Measurements from ENCODE around the gene DTNA. TPM values are rescaled to one million over a fixed set of nuclear protein-coding genes. Genes with fewer than 3 reads are reported as not detected.

Gene DTNA
- total and polyA plus RNA-seq, 5 donors from 2014 or later: not detected

GRCh38 chr18:34752056-34752455, 42.0 kb downstream of the DTNA start:
- ATAC-seq (ENCODE audit: low read depth in 2 of 2): no peak
- Mint-ChIP-seq H3K27ac (no peak overlapping the region), H3K4me1 (no peaks in the 10 kb centered on the region), H3K9me3 (peaks cover 0 to 5% (median 0%) of the 10 kb centered on the region in 7 donors), H3K27me3 (no peaks in the 10 kb centered on the region), H3K4me3 (no peak overlapping the region), H3K36me3 (no peaks in the 10 kb centered on the region)
- Histone ChIP-seq H3K27ac (ENCODE audit: insufficient read depth, low read length, poor library complexity, severe bottlenecking) (no peak overlapping the region), H3K9me3 (ENCODE audit: control insufficient read depth in 2 of 2, low read length in 2 of 2) (no peaks in the 10 kb centered on the region), H3K4me3 (ENCODE audit: low read depth, low read length) (no peak overlapping the region), H3K27me3 (ENCODE audit: control insufficient read depth, insufficient read depth, low read length) (no peaks in the 10 kb centered on the region), H3K36me3 (ENCODE audit: control insufficient read depth, insufficient read depth, low read length) (no peaks in the 10 kb centered on the region), H3K4me1 (ENCODE audit: control insufficient read depth, insufficient read depth, low read length, poor library complexity, severe bottlenecking) (no peaks in the 10 kb centered on the region)
- DNase-seq: no peak

DNA sequence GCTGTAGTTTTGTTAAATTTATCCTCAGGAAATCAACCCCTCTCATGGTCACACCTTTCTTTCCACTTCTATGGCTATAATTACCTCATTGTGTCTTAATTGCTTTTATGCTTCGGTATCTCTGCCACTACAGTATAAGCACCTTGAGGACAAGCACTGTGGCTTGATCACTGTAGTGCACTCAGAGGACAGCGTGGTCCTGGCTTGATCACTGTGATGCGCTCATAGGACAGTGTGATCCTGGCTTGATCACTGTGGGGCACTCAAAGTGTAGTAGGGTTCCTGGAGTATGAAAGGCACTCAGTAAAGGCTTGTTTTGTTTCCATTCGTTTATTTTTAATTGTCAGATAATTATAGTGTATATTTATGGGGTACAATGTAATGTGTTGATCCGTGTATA, 44.2 kb downstream of the DTNA start:
- Mint-ChIP-seq H3K4me3 (no peak overlapping the region), H3K9me3 (peaks cover 0 to 5% (median 0%) of the 10 kb centered on the region in 7 donors), H3K27ac (no peak overlapping the region), H3K27me3 (no peaks in the 10 kb centered on the region), H3K4me1 (no peaks in the 10 kb centered on the region), H3K36me3 (no peaks in the 10 kb centered on the region)
- Histone ChIP-seq H3K9me3 (ENCODE audit: control insufficient read depth in 2 of 2, low read length in 2 of 2) (no peaks in the 10 kb centered on the region), H3K4me1 (ENCODE audit: control insufficient read depth, insufficient read depth, low read length, poor library complexity, severe bottlenecking) (no peaks in the 10 kb centered on the region), H3K27ac (ENCODE audit: insufficient read depth, low read length, poor library complexity, severe bottlenecking) (no peak overlapping the region), H3K4me3 (ENCODE audit: low read depth, low read length) (no peak overlapping the region), H3K36me3 (ENCODE audit: control insufficient read depth, insufficient read depth, low read length) (no peaks in the 10 kb centered on the region), H3K27me3 (ENCODE audit: control insufficient read depth, insufficient read depth, low read length) (no peaks in the 10 kb centered on the region)
- ATAC-seq (ENCODE audit: low read depth in 2 of 2) (no peak), DNase-seq (no peak)

DNA sequence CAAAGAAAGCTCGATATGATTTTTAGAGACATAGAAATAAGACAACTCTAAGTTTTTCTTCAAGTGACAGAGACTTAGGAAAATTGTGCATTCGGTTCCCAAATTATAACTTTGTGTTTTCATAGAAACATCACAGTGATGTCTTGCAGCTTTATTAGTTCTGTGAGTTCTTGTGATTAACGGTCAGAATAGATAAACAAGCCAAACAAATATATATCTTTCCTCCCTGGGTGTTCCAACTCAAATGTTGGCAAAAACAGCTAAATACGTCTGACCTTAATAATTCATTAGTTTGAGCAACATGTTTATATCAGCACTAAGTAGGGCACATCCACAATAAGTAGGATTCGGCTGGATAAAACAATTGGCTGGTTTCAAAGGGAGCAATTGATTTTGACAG, 47.6 kb downstream of the DTNA start:
- ATAC-seq (ENCODE audit: low read depth in 2 of 2) (no peak), DNase-seq (no peak)
- Histone ChIP-seq H3K4me3 (ENCODE audit: low read depth, low read length) (no peak overlapping the region), H3K9me3 (ENCODE audit: control insufficient read depth in 2 of 2, low read length in 2 of 2) (no peaks in the 10 kb centered on the region), H3K27me3 (ENCODE audit: control insufficient read depth, insufficient read depth, low read length) (no peaks in the 10 kb centered on the region), H3K27ac (ENCODE audit: insufficient read depth, low read length, poor library complexity, severe bottlenecking) (no peak overlapping the region), H3K36me3 (ENCODE audit: control insufficient read depth, insufficient read depth, low read length) (no peaks in the 10 kb centered on the region), H3K4me1 (ENCODE audit: control insufficient read depth, insufficient read depth, low read length, poor library complexity, severe bottlenecking) (no peaks in the 10 kb centered on the region)
- no peak overlapping the region for H3K27ac Mint-ChIP-seq
- no peaks in the 10 kb centered on the region for H3K27me3 Mint-ChIP-seq
- peaks cover 0 to 6% (median 0%) of the 10 kb centered on the region in 7 donors for H3K9me3 Mint-ChIP-seq
- H3K4me3 Mint-ChIP-seq: no peak overlapping the region
- no peaks in the 10 kb centered on the region for H3K36me3 Mint-ChIP-seq
- no peaks in the 10 kb centered on the region for H3K4me1 Mint-ChIP-seq

DNA sequence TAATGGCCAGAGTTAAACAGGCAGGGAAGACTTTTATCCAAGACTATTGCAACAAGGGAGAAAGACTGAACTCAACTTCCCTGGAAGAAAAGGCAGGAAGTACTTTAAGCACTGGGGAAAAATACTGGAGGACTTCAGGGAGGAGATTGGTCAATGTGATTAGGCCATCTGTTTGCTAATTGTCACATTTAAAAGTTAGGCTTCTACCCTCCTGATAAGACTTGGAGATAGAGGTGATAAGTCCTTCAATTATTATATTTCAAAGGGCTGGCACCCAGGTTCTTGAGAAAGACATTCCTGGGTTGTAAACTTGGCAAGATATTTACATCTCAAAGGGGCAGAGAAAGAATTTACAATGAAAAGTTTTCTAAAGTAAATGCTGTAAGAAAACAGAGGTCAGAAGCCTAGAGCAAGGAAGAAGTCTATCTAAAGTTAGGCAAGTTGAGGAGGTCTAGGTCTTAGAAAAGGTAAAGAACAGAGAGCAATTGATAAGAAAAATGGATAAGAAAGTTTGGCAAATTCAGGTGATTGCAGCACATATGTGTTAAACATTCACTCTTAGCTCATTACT, 48.4 kb downstream of the DTNA start:
- H3K27me3 Mint-ChIP-seq: no peaks in the 10 kb centered on the region

GRCh38 chr18:34760444-34760843, 50.3 kb downstream of the DTNA start:
- ATAC-seq (ENCODE audit: low read depth in 2 of 2) (no peak), DNase-seq (no peak)
- Mint-ChIP-seq H3K9me3 (peaks cover 0 to 4% (median 0%) of the 10 kb centered on the region in 7 donors), H3K27ac (no peak overlapping the region), H3K4me3 (no peak overlapping the region), H3K27me3 (no peaks in the 10 kb centered on the region), H3K4me1 (no peaks in the 10 kb centered on the region), H3K36me3 (no peaks in the 10 kb centered on the region)
- Histone ChIP-seq H3K27ac (ENCODE audit: insufficient read depth, low read length, poor library complexity, severe bottlenecking) (no peak overlapping the region), H3K4me3 (ENCODE audit: low read depth, low read length) (no peak overlapping the region), H3K4me1 (ENCODE audit: control insufficient read depth, insufficient read depth, low read length, poor library complexity, severe bottlenecking) (no peaks in the 10 kb centered on the region), H3K27me3 (ENCODE audit: control insufficient read depth, insufficient read depth, low read length) (no peaks in the 10 kb centered on the region), H3K9me3 (ENCODE audit: control insufficient read depth in 2 of 2, low read length in 2 of 2) (no peaks in the 10 kb centered on the region), H3K36me3 (ENCODE audit: control insufficient read depth, insufficient read depth, low read length) (no peaks in the 10 kb centered on the region)

More for the DNA sequence above, 48.4 kb downstream of the DTNA start:
- no peaks in the 10 kb centered on the region for H3K4me1 Mint-ChIP-seq
- no peak overlapping the region for H3K4me3 ChIP-seq (ENCODE audit: low read depth, low read length)
- no peaks in the 10 kb centered on the region for H3K27me3 ChIP-seq (ENCODE audit: control insufficient read depth, insufficient read depth, low read length)
- H3K27ac Mint-ChIP-seq: no peak overlapping the region
- no peaks in the 10 kb centered on the region for H3K9me3 ChIP-seq (ENCODE audit: control insufficient read depth in 2 of 2, low read length in 2 of 2)
- no peak for DNase-seq
- no peak for ATAC-seq (ENCODE audit: low read depth in 2 of 2)
- no peak overlapping the region for H3K4me3 Mint-ChIP-seq
- H3K36me3 Mint-ChIP-seq: no peaks in the 10 kb centered on the region
- H3K4me1 ChIP-seq (ENCODE audit: control insufficient read depth, insufficient read depth, low read length, poor library complexity, severe bottlenecking): no peaks in the 10 kb centered on the region
- no peaks in the 10 kb centered on the region for H3K36me3 ChIP-seq (ENCODE audit: control insufficient read depth, insufficient read depth, low read length)
- peaks cover 0 to 6% (median 0%) of the 10 kb centered on the region in 7 donors for H3K9me3 Mint-ChIP-seq
- no peak overlapping the region for H3K27ac ChIP-seq (ENCODE audit: insufficient read depth, low read length, poor library complexity, severe bottlenecking)

- Histone ChIP-seq H3K4me3 (ENCODE audit: low read depth, low read length) (no peak overlapping the region), H3K36me3 (ENCODE audit: control insufficient read depth, insufficient read depth, low read length) (no peaks in the 10 kb centered on the region), H3K27ac (ENCODE audit: insufficient read depth, low read length, poor library complexity, severe bottlenecking) (no peak overlapping the region), H3K27me3 (ENCODE audit: control insufficient read depth, insufficient read depth, low read length) (no peaks in the 10 kb centered on the region), H3K4me1 (ENCODE audit: control insufficient read depth, insufficient read depth, low read length, poor library complexity, severe bottlenecking) (no peaks in the 10 kb centered on the region), H3K9me3 (ENCODE audit: control insufficient read depth in 2 of 2, low read length in 2 of 2) (no peaks in the 10 kb centered on the region)
- Mint-ChIP-seq H3K36me3 (no peaks in the 10 kb centered on the region), H3K27ac (no peak overlapping the region), H3K9me3 (peaks cover 0 to 8% (median 0%) of the 10 kb centered on the region in 7 donors), H3K27me3 (no peaks in the 10 kb centered on the region), H3K4me3 (no peak overlapping the region), H3K4me1 (no peaks in the 10 kb centered on the region)
- DNase-seq (no peak), ATAC-seq (ENCODE audit: low read depth in 2 of 2) (no peak)
Observed at GRCh38 chr18:34764451-34764850, 54.4 kb downstream of the DTNA start.

GRCh38 chr18:34767601-34768027, 57.5 kb downstream of the DTNA start:
- ATAC-seq (ENCODE audit: low read depth in 2 of 2): no peak

DNA sequence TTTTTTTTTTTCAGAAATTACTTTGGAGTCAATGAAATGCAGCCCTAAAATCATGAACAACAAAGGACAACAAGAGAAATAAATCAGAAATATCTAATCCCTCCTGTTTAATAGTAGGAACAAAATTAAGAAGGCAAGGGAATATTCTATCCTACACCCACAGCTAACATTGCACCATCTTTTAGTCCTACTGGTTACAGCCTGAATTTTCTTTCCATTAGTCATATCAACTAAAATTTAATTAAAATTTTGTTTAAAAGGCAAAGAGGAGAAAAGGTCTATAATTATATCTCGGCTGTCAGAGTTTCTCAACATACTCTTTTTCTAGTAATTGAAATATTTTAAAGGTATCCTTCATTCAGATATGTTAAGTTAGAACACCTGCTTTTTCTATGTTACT, 61.9 kb downstream of the DTNA start:
- no peaks in the 10 kb centered on the region for H3K27me3 ChIP-seq (ENCODE audit: control insufficient read depth, insufficient read depth, low read length)
- Mint-ChIP-seq H3K36me3 (no peaks in the 10 kb centered on the region), H3K4me3 (no peak overlapping the region), H3K27me3 (no peaks in the 10 kb centered on the region), H3K27ac (no peak overlapping the region), H3K4me1 (no peaks in the 10 kb centered on the region), H3K9me3 (peaks cover 0 to 6% (median 0%) of the 10 kb centered on the region in 7 donors)
- no peaks in the 10 kb centered on the region for H3K4me1 ChIP-seq (ENCODE audit: control insufficient read depth, insufficient read depth, low read length, poor library complexity, severe bottlenecking)
- DNase-seq: no peak
- H3K27ac ChIP-seq (ENCODE audit: insufficient read depth, low read length, poor library complexity, severe bottlenecking): no peak overlapping the region
- H3K9me3 ChIP-seq (ENCODE audit: control insufficient read depth in 2 of 2, low read length in 2 of 2): no peaks in the 10 kb centered on the region
- H3K36me3 ChIP-seq (ENCODE audit: control insufficient read depth, insufficient read depth, low read length): no peaks in the 10 kb centered on the region
- H3K4me3 ChIP-seq (ENCODE audit: low read depth, low read length): no peak overlapping the region
- no peak for ATAC-seq (ENCODE audit: low read depth in 2 of 2)

More at GRCh38 chr18:34767601-34768027, 57.5 kb downstream of the DTNA start:
- peaks cover 0 to 6% (median 0%) of the 10 kb centered on the region in 7 donors for H3K9me3 Mint-ChIP-seq
- Histone ChIP-seq H3K36me3 (ENCODE audit: control insufficient read depth, insufficient read depth, low read length) (no peaks in the 10 kb centered on the region), H3K4me3 (ENCODE audit: low read depth, low read length) (no peak overlapping the region), H3K4me1 (ENCODE audit: control insufficient read depth, insufficient read depth, low read length, poor library complexity, severe bottlenecking) (no peaks in the 10 kb centered on the region), H3K27ac (ENCODE audit: insufficient read depth, low read length, poor library complexity, severe bottlenecking) (no peak overlapping the region), H3K9me3 (ENCODE audit: control insufficient read depth in 2 of 2, low read length in 2 of 2) (no peaks in the 10 kb centered on the region), H3K27me3 (ENCODE audit: control insufficient read depth, insufficient read depth, low read length) (no peaks in the 10 kb centered on the region)
- no peak for DNase-seq
- H3K36me3 Mint-ChIP-seq: no peaks in the 10 kb centered on the region
- H3K27me3 Mint-ChIP-seq: no peaks in the 10 kb centered on the region
- H3K4me1 Mint-ChIP-seq: no peaks in the 10 kb centered on the region
- no peak overlapping the region for H3K4me3 Mint-ChIP-seq
- H3K27ac Mint-ChIP-seq: no peak overlapping the region
